SK-N-MC (cell line): ENCODE data around the gene BFSP2.

Source experiments
- FOXP2 ChIP-seq: optimal IDR thresholded peaks from 2 replicates; pipeline ENCODE3; 2011; ENCODE audit warnings: mild to moderate bottlenecking, moderate library complexity; ENCODE audit not compliant: insufficient read depth; ENCODE audit errors: extremely low read length, control extremely low read depth
- POLR2AphosphoS5 ChIP-seq: IDR thresholded peaks from 2 replicates; pipeline ENCODE4 v1.6.1; 2012; ENCODE audit warnings: mild to moderate bottlenecking, low read depth, low read length, borderline replicate concordance

DNA sequence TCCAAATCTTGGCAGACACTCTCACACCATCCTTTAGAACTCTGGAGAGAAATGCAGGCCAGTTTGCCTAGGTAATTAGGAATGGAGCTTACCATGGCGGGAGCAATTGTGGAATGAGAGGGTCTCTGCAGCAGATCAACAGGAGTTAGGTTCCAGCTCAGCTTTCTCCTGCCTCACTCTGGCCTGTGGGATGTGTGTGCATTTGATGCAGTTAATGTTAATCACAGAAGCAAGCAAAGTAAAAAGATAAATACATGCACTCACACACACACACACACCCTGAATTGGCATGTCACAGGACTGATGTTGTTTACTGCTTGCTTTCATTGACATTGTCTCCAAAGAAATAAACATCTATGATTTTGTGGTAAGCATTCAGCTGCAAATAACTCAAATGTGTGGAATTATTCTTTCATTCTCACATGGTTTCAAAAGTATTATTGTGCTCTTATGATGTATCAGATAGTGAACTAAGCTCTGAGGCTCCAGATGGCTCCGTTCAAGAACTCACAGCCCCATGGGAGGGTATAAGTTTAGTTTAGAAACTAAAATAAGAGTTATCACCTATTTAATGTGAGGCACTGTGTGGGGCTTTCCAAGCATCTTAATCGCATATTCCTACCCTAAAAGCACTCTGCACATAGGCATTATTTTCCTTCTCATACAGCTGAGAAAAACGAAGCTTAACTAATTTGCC lies 31.3 kb upstream of the BFSP2 start:
- TF ChIP-seq POLR2AphosphoS5 (no peak), FOXP2 (no peak)
